Measurements from ENCODE around the gene GPR37L1.

GPR37L1 gene

GRCh38 chr1:202150187-202150586 lies 27.5 kb downstream of the GPR37L1 start:
- Histone ChIP-seq H3K9me3 (no peaks in the 10 kb centered on the region), H3K27me3 (no peaks in the 10 kb centered on the region), H3K4me1 (ENCODE audit: control insufficient read depth in 1 of 2, insufficient read depth in 1 of 2, low read depth in 1 of 2, low read length in 1 of 2) (peaks cover 16 to 19% of the 10 kb centered on the region in 2 experiments), H3K36me3 (peaks cover 80% of the 10 kb centered on the region), H3K4me3 (ENCODE audit: low read depth in 1 of 2, low read length in 1 of 2) (no peak overlapping the region), H3K27ac (no peak overlapping the region)
- no peak for TF ChIP-seq CTCF (IDR thresholded peaks at IDR 0.05)

- Histone ChIP-seq H3K27ac (no peak overlapping the region), H3K36me3 (peaks cover 80% of the 10 kb centered on the region)
- no peak for TF ChIP-seq CTCF (IDR thresholded peaks at IDR 0.05)
Observed at GRCh38 chr1:202150602-202151001, 27.9 kb downstream of the GPR37L1 start.

GRCh38 chr1:202151045-202151444 lies 28.3 kb downstream of the GPR37L1 start:
- Histone ChIP-seq H3K27ac (no peak overlapping the region), H3K4me1 (ENCODE audit: control insufficient read depth in 1 of 2, insufficient read depth in 1 of 2, low read depth in 1 of 2, low read length in 1 of 2) (peaks cover 20 to 23% of the 10 kb centered on the region in 2 experiments), H3K27me3 (no peaks in the 10 kb centered on the region), H3K36me3 (peaks cover 80% of the 10 kb centered on the region), H3K9me3 (no peaks in the 10 kb centered on the region), H3K4me3 (ENCODE audit: low read depth in 1 of 2, low read length in 1 of 2) (no peak overlapping the region)
- TF ChIP-seq CTCF (IDR thresholded peaks at IDR 0.05): no peak

More at GRCh38 chr1:202150602-202151001, 27.9 kb downstream of the GPR37L1 start:
- no peaks in the 10 kb centered on the region for H3K9me3 ChIP-seq
- H3K27me3 ChIP-seq: no peaks in the 10 kb centered on the region
- peaks cover 16 to 19% of the 10 kb centered on the region in 2 experiments for H3K4me1 ChIP-seq (ENCODE audit: control insufficient read depth in 1 of 2, insufficient read depth in 1 of 2, low read depth in 1 of 2, low read length in 1 of 2)
- H3K4me3 ChIP-seq (ENCODE audit: low read depth in 1 of 2, low read length in 1 of 2): no peak overlapping the region

GRCh38 chr1:202152399-202152798 lies 29.7 kb downstream of the GPR37L1 start:
- Histone ChIP-seq H3K27ac (no peak overlapping the region), H3K36me3 (peaks cover 69% of the 10 kb centered on the region), H3K4me3 (ENCODE audit: low read depth in 1 of 2, low read length in 1 of 2) (no peak overlapping the region), H3K27me3 (no peaks in the 10 kb centered on the region), H3K4me1 (ENCODE audit: control insufficient read depth in 1 of 2, insufficient read depth in 1 of 2, low read depth in 1 of 2, low read length in 1 of 2) (peaks cover 32 to 37% of the 10 kb centered on the region in 2 experiments), H3K9me3 (no peaks in the 10 kb centered on the region)
- no peak for TF ChIP-seq CTCF (IDR thresholded peaks at IDR 0.05)

GRCh38 chr1:202153284-202153683 lies 30.6 kb downstream of the GPR37L1 start:
- H3K36me3 ChIP-seq: peaks cover 65% of the 10 kb centered on the region
- H3K4me3 ChIP-seq (ENCODE audit: low read depth in 1 of 2, low read length in 1 of 2): no peak overlapping the region
- no peak for TF ChIP-seq CTCF (IDR thresholded peaks at IDR 0.05)
- H3K4me1 ChIP-seq (ENCODE audit: control insufficient read depth in 1 of 2, insufficient read depth in 1 of 2, low read depth in 1 of 2, low read length in 1 of 2): peaks cover 41 to 46% of the 10 kb centered on the region in 2 experiments
- no peaks in the 10 kb centered on the region for H3K9me3 ChIP-seq
- peak overlapping the region; percentile 66 for H3K27ac ChIP-seq
- no peaks in the 10 kb centered on the region for H3K27me3 ChIP-seq
